SK-N-SH treated with all-trans-retinoic acid at 6 μM for 48 hours (cell line): Measurements from ENCODE around the gene MTARC2.

Experiments used
- ATAC-seq: fragments of 200-7000 bp; cut with Tn5 transposase; 3 replicates; pipeline ENCODE4 v1.9.1; 2020; ENCODE audit warnings: mild to moderate bottlenecking, moderate library complexity
- ARNTL ChIP-seq: fragments of 450-650 bp; formaldehyde crosslinking; IDR thresholded peaks from 2 replicates; pipeline ENCODE4 v1.5.0; 2020; ENCODE audit warnings: low read depth, mild to moderate bottlenecking, moderate library complexity, borderline replicate concordance
- BACH2 ChIP-seq: fragments of 250-450 bp; sonication (Bioruptor Pico); IDR thresholded peaks from 2 replicates; pipeline ENCODE4 v1.9.0; 2021; ENCODE audit warnings: mild to moderate bottlenecking, borderline replicate concordance
- CSDC2 ChIP-seq: fragments of 250-450 bp; sonication (Bioruptor Pico); IDR thresholded peaks from 2 replicates; pipeline ENCODE4 v1.5.0; 2020; ENCODE audit warnings: mild to moderate bottlenecking, moderate library complexity
- GLIS3 ChIP-seq: fragments of 250-450 bp; sonication (Bioruptor Pico); IDR thresholded peaks from 2 replicates; pipeline ENCODE4 v1.5.0; 2020; ENCODE audit warnings: mild to moderate bottlenecking, moderate library complexity
- ISL1 ChIP-seq: fragments of 250-450 bp; sonication (Bioruptor Pico); IDR thresholded peaks from 2 replicates; pipeline ENCODE4 v2.1.2; 2022; ENCODE audit warnings: mild to moderate bottlenecking, moderate library complexity
- OSR1 ChIP-seq: fragments of 250-450 bp; sonication (Bioruptor Pico); IDR thresholded peaks from 2 replicates; pipeline ENCODE4 v1.8.0; 2022; ENCODE audit warnings: moderate library complexity, mild to moderate bottlenecking, inconsistent platforms
- PATZ1 ChIP-seq: fragments of 250-450 bp; sonication (Bioruptor Pico); IDR thresholded peaks from 2 replicates; pipeline ENCODE4 v1.8.0; 2020; ENCODE audit warnings: mild to moderate bottlenecking, moderate library complexity, borderline replicate concordance
- POU6F1 ChIP-seq: fragments of 250-450 bp; sonication (Bioruptor Pico); IDR thresholded peaks from 2 replicates; pipeline ENCODE4 v1.8.0; 2021; ENCODE audit warnings: low read depth, mild to moderate bottlenecking, moderate library complexity, borderline replicate concordance
- RARB ChIP-seq: fragments of 250-450 bp; sonication (Bioruptor Pico); IDR thresholded peaks from 2 replicates; pipeline ENCODE4 v1.8.0; 2021; ENCODE audit warnings: mild to moderate bottlenecking, moderate library complexity
- SNAI2 ChIP-seq: fragments of 250-450 bp; sonication (Bioruptor Pico); IDR thresholded peaks from 2 replicates; pipeline ENCODE4 v1.5.0; 2020; ENCODE audit warnings: mild to moderate bottlenecking, moderate library complexity
- TCF4 ChIP-seq: fragments of 250-450 bp; sonication (Bioruptor Pico); IDR thresholded peaks from 2 replicates; pipeline ENCODE4 v1.8.0; 2021; ENCODE audit warnings: mild to moderate bottlenecking, moderate library complexity, borderline replicate concordance
- TOX ChIP-seq: fragments of 250-450 bp; sonication (Bioruptor Pico); IDR thresholded peaks from 2 replicates; pipeline ENCODE4 v1.8.0; 2021; ENCODE audit warnings: mild to moderate bottlenecking, moderate library complexity, borderline replicate concordance
- ZC3H10 ChIP-seq: fragments of 250-450 bp; sonication (Bioruptor Pico); IDR thresholded peaks from 2 replicates; pipeline ENCODE4 v1.5.1; 2021; ENCODE audit warnings: mild to moderate bottlenecking, moderate library complexity
- ZFP3 ChIP-seq: fragments of 250-450 bp; sonication (Bioruptor Pico); IDR thresholded peaks from 2 replicates; pipeline ENCODE4 v1.5.0; 2020; ENCODE audit warnings: mild to moderate bottlenecking, moderate library complexity
- ZFP30 ChIP-seq: fragments of 450-650 bp; formaldehyde crosslinking; IDR thresholded peaks from 2 replicates; pipeline ENCODE4 v1.5.0; 2022; ENCODE audit warnings: mild to moderate bottlenecking, moderate library complexity
- ZNF565 ChIP-seq: fragments of 450-650 bp; formaldehyde crosslinking; conservative IDR thresholded peaks from 2 replicates; pipeline ENCODE4 v1.5.0; 2020; ENCODE audit warnings: low read depth, mild to moderate bottlenecking, moderate library complexity
- ZNF70 ChIP-seq: fragments of 450-650 bp; formaldehyde crosslinking; IDR thresholded peaks from 2 replicates; pipeline ENCODE4 v1.5.0; 2020; ENCODE audit warnings: mild to moderate bottlenecking, moderate library complexity
- ZNF8 ChIP-seq: fragments of 450-650 bp; formaldehyde crosslinking; IDR thresholded peaks from 2 replicates; pipeline ENCODE4 v1.5.0; 2020; ENCODE audit warnings: mild to moderate bottlenecking, moderate library complexity
- TF ChIP-seq, protein P1 (sequence below): fragments of 250-450 bp; sonication (Bioruptor Pico); IDR thresholded peaks from 2 replicates; pipeline ENCODE4 v1.5.1; 2021; ENCODE audit warnings: mild to moderate bottlenecking, moderate library complexity
- TF ChIP-seq, protein P2 (sequence below): fragments of 250-450 bp; sonication (Bioruptor Pico); IDR thresholded peaks from 2 replicates; pipeline ENCODE4 v1.5.0; 2020; ENCODE audit warnings: mild to moderate bottlenecking, moderate library complexity
- TF ChIP-seq, protein P3 (sequence below): fragments of 250-450 bp; sonication (Bioruptor Pico); IDR thresholded peaks from 2 replicates; pipeline ENCODE4 v1.5.1; 2020; ENCODE audit warnings: low read depth, mild to moderate bottlenecking, moderate library complexity

MTARC2 gene

GRCh38 chr1:220767312-220768125, 19.4 kb downstream of the MTARC2 start:
- TF ChIP-seq CSDC2 (CRISPR knock-in tag) (no peak), ZC3H10 (CRISPR knock-in tag) (no peak), ZFP30 (no peak), ZFP3 (no peak), OSR1 (CRISPR knock-in tag) (no peak), RARB (CRISPR knock-in tag) (no peak), ISL1 (CRISPR knock-in tag) (no peak), BACH2 (CRISPR knock-in tag) (no peak), PATZ1 (CRISPR knock-in tag) (no peak), POU6F1 (CRISPR knock-in tag) (no peak), ZNF70 (CRISPR knock-in tag) (no peak), ZNF565 (no peak), ARNTL (no peak), TOX (CRISPR knock-in tag) (no peak)
- TF ChIP-seq, protein P1, sequence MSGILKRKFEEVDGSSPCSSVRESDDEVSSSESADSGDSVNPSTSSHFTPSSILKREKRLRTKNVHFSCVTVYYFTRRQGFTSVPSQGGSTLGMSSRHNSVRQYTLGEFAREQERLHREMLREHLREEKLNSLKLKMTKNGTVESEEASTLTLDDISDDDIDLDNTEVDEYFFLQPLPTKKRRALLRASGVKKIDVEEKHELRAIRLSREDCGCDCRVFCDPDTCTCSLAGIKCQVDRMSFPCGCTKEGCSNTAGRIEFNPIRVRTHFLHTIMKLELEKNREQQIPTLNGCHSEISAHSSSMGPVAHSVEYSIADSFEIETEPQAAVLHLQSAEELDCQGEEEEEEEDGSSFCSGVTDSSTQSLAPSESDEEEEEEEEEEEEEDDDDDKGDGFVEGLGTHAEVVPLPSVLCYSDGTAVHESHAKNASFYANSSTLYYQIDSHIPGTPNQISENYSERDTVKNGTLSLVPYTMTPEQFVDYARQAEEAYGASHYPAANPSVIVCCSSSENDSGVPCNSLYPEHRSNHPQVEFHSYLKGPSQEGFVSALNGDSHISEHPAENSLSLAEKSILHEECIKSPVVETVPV = no peak
- TF ChIP-seq, protein P2, sequence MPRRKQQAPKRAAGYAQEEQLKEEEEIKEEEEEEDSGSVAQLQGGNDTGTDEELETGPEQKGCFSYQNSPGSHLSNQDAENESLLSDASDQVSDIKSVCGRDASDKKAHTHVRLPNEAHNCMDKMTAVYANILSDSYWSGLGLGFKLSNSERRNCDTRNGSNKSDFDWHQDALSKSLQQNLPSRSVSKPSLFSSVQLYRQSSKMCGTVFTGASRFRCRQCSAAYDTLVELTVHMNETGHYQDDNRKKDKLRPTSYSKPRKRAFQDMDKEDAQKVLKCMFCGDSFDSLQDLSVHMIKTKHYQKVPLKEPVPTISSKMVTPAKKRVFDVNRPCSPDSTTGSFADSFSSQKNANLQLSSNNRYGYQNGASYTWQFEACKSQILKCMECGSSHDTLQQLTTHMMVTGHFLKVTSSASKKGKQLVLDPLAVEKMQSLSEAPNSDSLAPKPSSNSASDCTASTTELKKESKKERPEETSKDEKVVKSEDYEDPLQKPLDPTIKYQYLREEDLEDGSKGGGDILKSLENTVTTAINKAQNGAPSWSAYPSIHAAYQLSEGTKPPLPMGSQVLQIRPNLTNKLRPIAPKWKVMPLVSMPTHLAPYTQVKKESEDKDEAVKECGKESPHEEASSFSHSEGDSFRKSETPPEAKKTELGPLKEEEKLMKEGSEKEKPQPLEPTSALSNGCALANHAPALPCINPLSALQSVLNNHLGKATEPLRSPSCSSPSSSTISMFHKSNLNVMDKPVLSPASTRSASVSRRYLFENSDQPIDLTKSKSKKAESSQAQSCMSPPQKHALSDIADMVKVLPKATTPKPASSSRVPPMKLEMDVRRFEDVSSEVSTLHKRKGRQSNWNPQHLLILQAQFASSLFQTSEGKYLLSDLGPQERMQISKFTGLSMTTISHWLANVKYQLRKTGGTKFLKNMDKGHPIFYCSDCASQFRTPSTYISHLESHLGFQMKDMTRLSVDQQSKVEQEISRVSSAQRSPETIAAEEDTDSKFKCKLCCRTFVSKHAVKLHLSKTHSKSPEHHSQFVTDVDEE = no peak
- TF ChIP-seq, protein P3, sequence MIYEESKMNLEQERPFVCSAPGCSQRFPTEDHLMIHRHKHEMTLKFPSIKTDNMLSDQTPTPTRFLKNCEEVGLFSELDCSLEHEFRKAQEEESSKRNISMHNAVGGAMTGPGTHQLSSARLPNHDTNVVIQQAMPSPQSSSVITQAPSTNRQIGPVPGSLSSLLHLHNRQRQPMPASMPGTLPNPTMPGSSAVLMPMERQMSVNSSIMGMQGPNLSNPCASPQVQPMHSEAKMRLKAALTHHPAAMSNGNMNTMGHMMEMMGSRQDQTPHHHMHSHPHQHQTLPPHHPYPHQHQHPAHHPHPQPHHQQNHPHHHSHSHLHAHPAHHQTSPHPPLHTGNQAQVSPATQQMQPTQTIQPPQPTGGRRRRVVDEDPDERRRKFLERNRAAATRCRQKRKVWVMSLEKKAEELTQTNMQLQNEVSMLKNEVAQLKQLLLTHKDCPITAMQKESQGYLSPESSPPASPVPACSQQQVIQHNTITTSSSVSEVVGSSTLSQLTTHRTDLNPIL = no peak
- no peak for ATAC-seq

GRCh38 chr1:220768126-220768601, 20.0 kb downstream of the MTARC2 start:
- ATAC-seq = no peak
- TF ChIP-seq, protein P1 = no peak

DNA sequence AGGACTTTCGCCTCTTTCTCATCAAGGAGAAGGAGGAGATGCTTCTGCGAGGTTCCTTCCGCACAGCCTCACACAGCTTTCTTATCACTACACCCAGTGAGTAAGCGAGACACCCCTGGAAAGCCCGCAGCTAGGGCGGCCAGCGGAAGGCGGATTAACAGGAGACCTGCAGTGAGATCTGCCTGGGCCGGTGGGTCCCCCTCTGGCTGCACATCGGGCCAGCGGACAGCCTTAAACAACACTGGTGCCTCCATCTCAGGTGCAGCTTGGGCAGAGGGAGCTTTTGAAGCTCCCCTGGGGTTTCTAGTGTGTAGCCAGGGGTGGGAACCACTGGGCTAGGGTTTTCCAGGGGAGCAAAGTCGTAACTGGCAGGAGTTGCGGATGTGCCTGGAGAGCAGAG, 21.1 kb downstream of the MTARC2 start:
- ATAC-seq = no peak
- TF ChIP-seq SNAI2 (CRISPR knock-in tag) (no peak), TCF4 (no peak), RARB (CRISPR knock-in tag) (no peak), ZNF565 (no peak), BACH2 (CRISPR knock-in tag) (no peak), OSR1 (CRISPR knock-in tag) (no peak), ZFP3 (no peak), ZNF8 (CRISPR knock-in tag) (no peak), ZFP30 (no peak), ISL1 (CRISPR knock-in tag) (no peak), POU6F1 (CRISPR knock-in tag) (no peak), GLIS3 (CRISPR knock-in tag) (no peak), CSDC2 (CRISPR knock-in tag) (no peak)
- TF ChIP-seq, protein P2 = no peak
